GM18508 (cell line): ENCODE data around the gene SLC5A9.
"Not testable (repeated sequence)": the region's sequence is repeated elsewhere in the genome, so short reads cannot be mapped to it uniquely, and the experiment has no call there.

Experiments used
- ATAC-seq: cut with Tn5 transposase; IDR thresholded peaks from one replicate; pipeline ENCODE4 v1.9.1; 2021; ENCODE audit warnings: moderate number of reproducible peaks; ENCODE audit not compliant: insufficient read depth, unreplicated experiment

SLC5A9 gene

DNA sequence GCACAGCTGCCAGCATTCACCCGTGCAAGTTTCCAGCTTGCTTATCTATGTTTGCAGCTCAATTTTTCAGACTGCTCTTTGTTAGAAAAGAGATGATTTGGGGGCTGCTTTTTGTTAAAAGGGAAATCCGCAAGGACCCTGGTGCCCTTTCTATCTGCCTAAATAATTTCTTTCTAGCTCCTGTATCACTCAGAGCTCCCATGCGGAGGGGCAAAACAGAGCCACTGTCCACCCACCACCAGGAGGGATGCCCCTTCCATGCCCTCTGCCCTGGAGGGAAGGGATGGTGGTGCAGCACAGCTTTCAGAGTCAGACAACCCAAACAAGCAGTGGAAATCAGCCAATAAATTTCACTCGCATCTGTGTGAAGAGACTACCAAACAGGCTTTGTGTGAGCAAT, 13.9 kb upstream of the SLC5A9 start:
- ATAC-seq, result no peak

- not testable (repeated sequence) for ATAC-seq
Observed at GRCh38 chr1:48213462-48213861, 9.1 kb upstream of the SLC5A9 start.

- ATAC-seq, result not testable (repeated sequence)
Observed at GRCh38 chr1:48214366-48214765, 8.2 kb upstream of the SLC5A9 start.

DNA sequence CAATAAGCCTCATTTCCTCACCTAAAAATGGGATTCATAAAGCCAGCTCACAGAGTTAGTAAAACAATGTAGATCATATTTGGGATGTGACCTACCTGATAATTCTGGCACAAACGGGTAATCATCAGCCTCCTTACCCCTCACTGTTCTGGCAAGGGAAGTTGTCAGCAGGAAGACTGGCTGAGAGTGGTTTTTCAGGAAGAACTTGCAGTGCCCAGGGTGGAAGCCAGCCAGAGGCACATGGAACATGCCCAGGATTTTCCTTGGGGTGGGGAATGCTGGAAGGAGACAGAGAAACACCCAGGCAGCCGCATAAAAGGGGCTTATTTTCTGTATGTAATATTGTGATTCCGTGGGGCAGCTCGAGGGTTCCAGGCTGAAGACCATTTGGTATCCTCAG, 7.7 kb upstream of the SLC5A9 start:
- no peak for ATAC-seq

GRCh38 chr1:48215222-48215621, 7.3 kb upstream of the SLC5A9 start:
- no peak for ATAC-seq

- no peak for ATAC-seq
Observed at GRCh38 chr1:48215889-48216288, 6.6 kb upstream of the SLC5A9 start.

GRCh38 chr1:48216313-48216712, 6.2 kb upstream of the SLC5A9 start:
- no peak for ATAC-seq

- no peak for ATAC-seq
Observed at GRCh38 chr1:48216941-48217340, 5.6 kb upstream of the SLC5A9 start.

- ATAC-seq, result no peak
Observed at GRCh38 chr1:48217856-48218255, 4.7 kb upstream of the SLC5A9 start.

DNA sequence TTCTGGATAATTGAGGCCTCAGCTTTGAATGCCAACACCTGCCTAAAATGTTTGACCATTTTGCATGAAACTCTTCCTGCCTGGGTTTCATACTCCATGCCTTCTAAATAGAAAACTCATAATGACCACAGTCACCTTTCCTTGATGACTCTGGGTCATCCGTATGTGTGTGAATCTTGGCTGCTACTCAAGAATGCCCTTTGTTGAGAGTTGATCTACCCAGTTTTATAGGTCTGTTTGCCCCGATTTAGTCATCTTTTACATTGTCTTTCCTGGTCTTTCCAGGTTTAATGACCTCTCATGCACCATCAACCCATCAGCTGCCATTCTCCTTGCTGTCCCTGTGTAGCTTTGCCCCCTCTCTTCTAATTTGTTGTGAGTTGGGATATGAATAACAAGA, 2.7 kb upstream of the SLC5A9 start:
- ATAC-seq, result no peak

DNA sequence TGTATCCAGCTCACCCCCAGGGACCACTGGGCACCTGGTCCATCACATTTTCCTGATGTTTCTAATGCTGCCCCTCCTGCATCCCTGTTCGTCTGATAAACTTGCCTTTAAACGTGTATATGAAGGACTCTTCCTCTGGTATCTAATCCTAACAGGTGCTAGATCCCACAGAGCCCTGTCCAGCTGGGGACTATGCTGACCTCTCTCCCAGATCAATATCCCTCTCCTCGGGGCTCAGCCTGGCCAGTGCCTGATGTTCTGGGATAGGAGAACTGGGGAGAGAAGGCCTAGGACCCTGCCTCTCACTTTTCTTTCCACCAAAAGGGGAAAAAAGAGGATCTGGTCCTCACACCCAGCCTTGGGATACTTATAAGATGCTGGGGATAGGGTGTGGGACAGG, 1.4 kb upstream of the SLC5A9 start:
- ATAC-seq, result no peak

- no peak for ATAC-seq
Observed at GRCh38 chr1:48221657-48222056, 859 bp upstream of the SLC5A9 start.

GRCh38 chr1:48223366-48224240, 1.1 kb downstream of the SLC5A9 start:
- ATAC-seq, result no peak

DNA sequence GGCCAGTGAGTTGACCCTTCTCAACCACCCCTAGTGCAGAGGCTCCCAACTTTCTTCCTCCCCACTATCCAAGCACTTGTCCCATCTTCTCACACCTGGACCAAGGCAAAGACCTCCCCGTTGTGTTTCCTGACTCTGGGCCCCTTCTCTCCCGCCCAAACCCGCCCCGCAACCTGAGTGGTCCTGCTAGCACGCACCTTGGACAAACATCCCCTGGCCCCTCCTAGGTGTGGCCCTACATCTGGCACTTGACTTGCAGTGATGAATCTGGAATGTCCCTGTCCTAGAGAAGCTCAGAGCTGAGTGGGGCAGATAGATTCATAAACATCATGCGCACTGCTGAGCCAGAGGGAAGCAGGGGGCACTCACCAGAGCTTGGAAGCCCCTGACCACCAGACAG, 2.3 kb downstream of the SLC5A9 start:
- ATAC-seq, result no peak

- no peak for ATAC-seq
Observed at GRCh38 chr1:48225579-48225978, 3.1 kb downstream of the SLC5A9 start.

DNA sequence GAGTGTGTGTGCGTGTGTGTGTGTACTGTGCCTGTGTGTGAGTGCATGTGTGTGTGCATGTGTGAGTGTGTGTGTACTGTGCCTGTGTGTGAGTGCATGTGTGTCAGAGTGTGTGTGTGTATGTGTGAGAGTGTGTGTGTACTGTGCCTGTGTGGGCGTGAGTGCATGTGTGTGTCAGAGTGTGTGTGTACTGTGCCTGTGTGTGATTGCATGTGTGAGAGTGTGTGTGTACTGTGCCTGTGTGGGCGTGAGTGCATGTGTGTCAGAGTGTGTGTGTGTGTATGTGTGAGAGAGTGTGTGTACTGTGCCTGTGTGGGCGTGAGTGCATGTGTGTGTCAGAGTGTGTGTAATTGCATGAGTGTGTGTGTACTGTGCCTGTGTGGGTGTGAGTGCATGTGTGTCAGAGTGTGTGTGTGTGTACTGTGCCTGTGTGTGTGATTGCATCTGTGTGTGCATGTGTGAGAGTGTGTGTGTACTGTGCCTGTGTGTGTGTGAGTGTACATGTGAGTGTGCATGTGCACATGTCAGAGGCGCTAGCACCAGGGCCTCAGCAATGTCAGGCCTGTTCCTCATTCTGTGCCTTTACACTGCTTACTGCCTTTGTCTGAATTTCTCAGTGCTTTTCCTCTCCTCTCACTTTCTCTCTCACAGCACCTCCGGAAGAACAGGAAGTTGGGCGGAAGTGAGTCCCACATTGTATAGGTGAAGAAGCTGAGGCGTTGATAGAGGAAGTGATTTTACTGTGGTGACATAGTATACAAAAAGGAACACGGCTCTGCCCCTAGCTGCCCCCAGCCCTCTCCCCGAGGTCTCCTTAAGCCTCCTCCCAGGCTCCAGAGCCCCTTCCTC, 4.9 kb downstream of the SLC5A9 start:
- ATAC-seq, result no peak

DNA sequence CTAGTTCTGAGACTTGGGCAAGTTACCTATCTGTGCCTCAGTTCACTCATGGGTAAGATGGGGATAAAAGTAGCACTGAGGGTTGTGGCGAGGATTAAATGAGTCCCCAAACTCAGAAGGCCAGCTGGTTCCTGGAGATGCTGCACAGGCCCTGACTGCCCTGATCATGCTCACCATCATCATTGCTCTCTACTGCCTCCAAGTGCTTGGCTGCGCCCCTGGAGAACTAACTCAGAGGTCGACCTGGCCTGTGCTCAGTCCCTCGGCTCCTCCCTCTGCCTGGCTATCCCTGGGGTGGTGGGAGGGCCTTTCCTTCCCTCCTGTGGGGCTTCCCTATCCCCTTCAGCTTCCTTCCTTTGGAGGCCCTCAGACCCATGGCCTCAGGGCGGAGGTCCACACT, 5.6 kb downstream of the SLC5A9 start:
- ATAC-seq, result no peak

- ATAC-seq, result no peak
Observed at GRCh38 chr1:48229317-48229716, 6.8 kb downstream of the SLC5A9 start.

DNA sequence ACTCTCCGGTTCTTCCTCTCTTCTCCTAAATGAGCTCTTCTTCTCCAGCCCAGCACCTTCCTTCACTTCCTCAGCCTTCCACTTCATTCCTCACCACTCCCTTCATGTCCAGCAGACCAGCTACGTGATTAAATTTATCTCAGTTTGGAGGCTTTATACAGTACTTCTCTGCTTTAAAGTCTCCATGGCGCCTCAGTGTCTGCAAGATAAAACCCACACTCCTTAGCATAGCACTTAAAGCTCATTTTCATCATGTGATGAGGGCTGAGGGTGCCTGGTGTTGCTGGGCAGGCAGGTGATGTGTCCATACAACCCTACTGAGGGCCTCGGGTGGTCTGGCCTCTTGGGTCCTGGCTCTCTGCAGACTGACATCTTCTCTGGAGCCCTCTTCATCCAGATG, 7.7 kb downstream of the SLC5A9 start:
- no peak for ATAC-seq

- ATAC-seq, result no peak
Observed at GRCh38 chr1:48232722-48233121, 10.2 kb downstream of the SLC5A9 start.

GRCh38 chr1:48233666-48234485, 11.4 kb downstream of the SLC5A9 start:
- ATAC-seq, result no peak
